ENCODE measurements around the gene SYNCRIP. TPM values are rescaled to one million over a fixed set of nuclear protein-coding genes. Genes with fewer than 3 reads are reported as not detected.

The SYNCRIP gene
- total and polyA plus RNA-seq, 2 of the 13 experiments (the other 11 are each of a cell fraction or from before 2014, with no cell fraction given) = 8.1 to 112 TPM

- TF ChIP-seq ZBTB39 (CRISPR knock-in tag; IDR thresholded peaks at IDR 0.05) (no peak), ZBTB42 (CRISPR knock-in tag; IDR thresholded peaks at IDR 0.05) (no peak), ZNF569 (CRISPR knock-in tag; IDR thresholded peaks at IDR 0.05; ENCODE audit: borderline replicate concordance) (no peak), CREB1 (IDR thresholded peaks at IDR 0.05) (0 out of 2 replicates have a peak, but pooled peaks have one; percentile 1), CREB1 (CRISPR knock-in tag; IDR thresholded peaks at IDR 0.05) (no peak), BCL3 (CRISPR knock-in tag; IDR thresholded peaks at IDR 0.05) (no peak), ZNF737 (CRISPR knock-in tag; IDR thresholded peaks at IDR 0.05; ENCODE audit: borderline replicate concordance) (no peak), ZNF143 (CRISPR knock-in tag; IDR thresholded peaks at IDR 0.05) (no peak), ZNF710 (CRISPR knock-in tag; IDR thresholded peaks at IDR 0.05; ENCODE audit: borderline replicate concordance) (no peak), HMGXB3 (CRISPR knock-in tag; IDR thresholded peaks at IDR 0.05; ENCODE audit: borderline replicate concordance) (no peak), ZNF597 (CRISPR knock-in tag; IDR thresholded peaks at IDR 0.05) (no peak), GABPB1 (CRISPR knock-in tag; IDR thresholded peaks at IDR 0.05) (no peak; the same call in none of the 2 replicates), ZSCAN22 (CRISPR knock-in tag; IDR thresholded peaks at IDR 0.05) (no peak), RBM22 (optimal IDR thresholded peaks at IDR 0.05; ENCODE audit: low read length) (no peak), KDM5B (CRISPR knock-in tag; IDR thresholded peaks at IDR 0.05; ENCODE audit: borderline replicate concordance) (no peak), ZNF580 (CRISPR knock-in tag; IDR thresholded peaks at IDR 0.05; ENCODE audit: borderline replicate concordance, low read depth) (no peak), NR2C2 (CRISPR knock-in tag; IDR thresholded peaks at IDR 0.05; ENCODE audit: borderline replicate concordance) (no peak; the same call in 1 of the 2 replicates)
These were observed 48.3 kb downstream of the SYNCRIP start (continued) for GRCh38 chr6:85594197-85594930.

All from HepG2 (cell line).